NT2/D1 (cell line): ENCODE results near the gene HSPB1.

ENCODE experiments used
- SUZ12 ChIP-seq: IDR thresholded peaks from 2 replicates; pipeline ENCODE4 v1.6.1; 2011; ENCODE audit not compliant: insufficient read length, insufficient read depth; ENCODE audit errors: extremely low read depth
- YY1 ChIP-seq: IDR thresholded peaks from 2 replicates; pipeline ENCODE4 v1.6.1; 2011; ENCODE audit not compliant: insufficient read length, insufficient read depth
- ZNF274 ChIP-seq: IDR thresholded peaks from 2 replicates; pipeline ENCODE4 v1.6.1; 2011; ENCODE audit warnings: mild to moderate bottlenecking, low read depth, low read length

DNA sequence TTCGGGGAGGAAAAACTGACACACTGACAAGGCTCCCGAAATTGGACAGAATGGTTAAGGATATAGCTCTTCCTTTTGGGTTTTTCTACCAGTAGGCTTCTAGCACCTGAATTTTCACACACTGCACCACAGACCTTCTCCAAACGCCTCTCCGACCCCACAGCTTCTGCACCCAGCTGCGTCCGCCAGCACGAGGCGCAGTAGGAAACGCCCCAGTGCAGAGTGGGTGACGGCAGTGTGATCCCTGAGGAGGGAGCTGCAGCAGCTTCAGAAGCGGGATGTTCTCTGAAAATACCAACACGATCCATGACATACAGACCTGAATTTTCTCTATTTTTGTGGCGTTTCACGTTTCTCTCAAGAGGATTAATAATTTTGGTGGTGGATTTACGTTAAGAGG is 25.9 kb downstream of the HSPB1 start:
- TF ChIP-seq YY1 (no peak), SUZ12 (no peak), ZNF274 (no peak)
